Effector memory CD4-positive, alpha-beta T cell (primary cell): Measurements from ENCODE around the gene REPS1.

Experiments
- DNase-seq, 3 donors: peaks; one replicate each; pipeline ENCODE4 v3.0.0-alpha.2; 2020
- H3K27ac ChIP-seq: 2 replicates; pipeline ENCODE4 v1.7.0; 2013; ENCODE audit warnings: mild to moderate bottlenecking, low read length, moderate library complexity; ENCODE audit not compliant: insufficient read depth, poor library complexity, severe bottlenecking
- H3K27me3 ChIP-seq: replicated peaks from 2 replicates; pipeline ENCODE4 v1.7.0; 2013; ENCODE audit warnings: mild to moderate bottlenecking, low read length; ENCODE audit not compliant: insufficient read depth, control insufficient read depth, poor library complexity, severe bottlenecking
- H3K36me3 ChIP-seq: 2 replicates; pipeline ENCODE4 v1.7.0; 2013; ENCODE audit warnings: mild to moderate bottlenecking, low read length, moderate library complexity; ENCODE audit not compliant: control insufficient read depth, insufficient read depth
- H3K4me1 ChIP-seq: 2 replicates; pipeline ENCODE4 v1.7.0; 2013; ENCODE audit warnings: low read length, mild to moderate bottlenecking; ENCODE audit not compliant: control insufficient read depth, insufficient read depth, poor library complexity, severe bottlenecking
- H3K4me3 ChIP-seq: 2 replicates; pipeline ENCODE4 v1.7.0; 2013; ENCODE audit warnings: low read length, low read depth, mild to moderate bottlenecking; ENCODE audit not compliant: insufficient read depth, poor library complexity, severe bottlenecking
- H3K9me3 ChIP-seq: 2 replicates; pipeline ENCODE4 v1.7.0; 2013; ENCODE audit warnings: mild to moderate bottlenecking, low read length, moderate library complexity; ENCODE audit not compliant: control insufficient read depth

Gene REPS1

DNA sequence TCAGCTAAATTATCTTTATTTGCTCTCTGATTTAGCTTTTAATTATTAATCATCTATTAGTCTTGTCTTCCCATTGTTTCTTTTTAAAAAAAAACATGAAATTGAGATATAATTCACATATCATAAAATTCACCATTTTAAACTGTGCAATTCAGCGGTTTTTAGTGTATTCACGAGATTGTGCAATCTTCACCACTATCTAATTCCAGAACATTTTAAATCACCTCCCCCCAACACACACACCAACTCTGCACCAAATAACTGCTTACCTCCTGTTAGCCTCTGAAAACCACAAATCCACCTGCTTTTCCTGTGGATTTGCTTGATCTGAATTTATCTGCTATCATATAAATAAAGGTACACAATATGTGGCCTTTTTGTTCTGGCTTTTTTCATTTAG is 31.7 kb upstream of the REPS1 start:
- no peak overlapping the region for H3K27ac ChIP-seq
- H3K27me3 ChIP-seq: no peaks in the 10 kb centered on the region
- no peaks in the 10 kb centered on the region for H3K36me3 ChIP-seq
- H3K4me3 ChIP-seq: no peak overlapping the region
- H3K4me1 ChIP-seq: no peaks in the 10 kb centered on the region
- no peaks in the 10 kb centered on the region for H3K9me3 ChIP-seq
- no peak for DNase-seq

DNA sequence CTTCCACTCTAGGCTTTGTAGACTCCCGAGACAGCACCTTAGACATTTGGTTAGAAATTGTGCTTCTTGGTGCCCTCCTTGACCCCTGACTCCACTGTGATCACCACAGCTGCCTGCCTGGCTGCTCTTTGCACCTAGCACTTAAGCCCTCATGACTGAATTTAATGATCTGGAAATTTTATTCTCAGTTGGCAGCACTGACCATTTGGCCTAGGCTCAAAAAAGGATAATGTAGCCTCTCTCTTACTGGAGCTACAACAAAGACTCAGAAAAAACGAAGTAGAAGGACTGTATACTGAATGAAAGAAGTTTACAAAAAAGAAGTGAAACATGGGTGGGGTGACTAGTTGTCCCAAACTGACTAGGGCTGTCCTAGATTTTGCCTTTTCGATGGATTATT is 29.2 kb upstream of the REPS1 start:
- Histone ChIP-seq H3K36me3 (no peaks in the 10 kb centered on the region), H3K4me3 (no peak overlapping the region), H3K27ac (no peak overlapping the region), H3K27me3 (no peaks in the 10 kb centered on the region), H3K4me1 (no peaks in the 10 kb centered on the region), H3K9me3 (no peaks in the 10 kb centered on the region)
- no peak for DNase-seq

DNA sequence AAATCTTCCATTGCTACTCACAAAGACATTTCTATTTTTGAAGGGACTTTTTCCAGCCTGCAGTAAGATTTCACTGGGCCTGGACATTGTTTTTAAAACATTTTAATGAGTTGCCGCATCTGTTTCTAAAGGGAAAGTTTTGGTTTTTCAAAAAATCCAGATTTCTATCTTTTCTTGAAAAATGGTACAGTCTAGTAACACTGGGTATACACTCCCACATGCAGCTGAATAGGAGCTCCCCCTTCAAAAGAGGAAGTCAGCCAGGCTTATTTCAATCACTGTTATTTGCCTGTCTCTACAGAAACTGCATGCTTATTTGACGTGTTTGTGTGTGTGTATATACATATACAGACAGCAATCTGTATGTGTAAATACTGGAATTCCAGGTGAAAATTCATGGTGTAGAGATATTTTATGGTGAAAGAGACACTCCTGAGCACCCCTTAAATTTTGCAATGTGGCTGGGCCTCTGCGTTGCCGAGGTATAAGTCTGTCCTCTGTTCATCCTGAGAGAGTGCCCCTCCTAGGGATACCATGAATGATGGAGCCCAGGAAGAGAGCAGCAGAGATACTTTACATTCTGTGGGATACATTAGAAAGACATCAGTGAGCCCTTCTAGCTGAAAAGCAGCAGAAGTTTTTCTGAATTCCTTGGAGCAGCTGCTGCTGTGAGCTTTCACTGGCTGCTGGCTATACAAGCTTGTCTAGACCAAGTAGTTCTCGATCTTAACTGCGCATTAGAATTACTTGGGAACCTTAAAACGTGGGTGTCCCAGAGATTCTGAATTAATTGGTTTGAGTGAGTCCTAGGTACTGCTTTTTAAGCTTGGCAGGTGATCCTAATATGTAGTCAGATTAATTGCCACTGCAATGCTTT is 28.5 kb upstream of the REPS1 start:
- H3K27ac ChIP-seq: no peak overlapping the region
- no peaks in the 10 kb centered on the region for H3K27me3 ChIP-seq
- no peaks in the 10 kb centered on the region for H3K9me3 ChIP-seq
- no peaks in the 10 kb centered on the region for H3K36me3 ChIP-seq
- no peaks in the 10 kb centered on the region for H3K4me1 ChIP-seq
- DNase-seq: no peak
- H3K4me3 ChIP-seq: no peak overlapping the region

DNA sequence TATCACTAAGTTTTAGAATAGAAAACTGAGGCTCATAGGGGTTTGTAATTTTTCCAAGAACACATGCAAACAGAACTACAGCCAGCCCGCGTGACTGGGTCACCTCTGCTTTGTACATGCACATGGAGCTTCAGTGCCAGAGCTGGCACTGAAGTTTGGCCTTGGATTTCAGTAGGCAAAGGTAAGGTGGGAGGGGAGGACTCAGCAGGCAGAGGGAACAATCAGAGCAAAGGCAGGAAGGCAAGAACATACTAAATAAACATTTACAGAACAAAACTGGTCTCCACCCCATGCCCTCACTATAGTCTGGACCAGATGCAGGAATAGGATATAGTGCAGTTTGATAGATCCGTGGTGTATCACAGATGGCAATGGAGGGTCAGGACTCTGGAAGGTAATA is 26.9 kb upstream of the REPS1 start:
- H3K4me3 ChIP-seq: no peak overlapping the region
- no peak for DNase-seq
- no peaks in the 10 kb centered on the region for H3K9me3 ChIP-seq
- H3K36me3 ChIP-seq: no peaks in the 10 kb centered on the region
- H3K4me1 ChIP-seq: no peaks in the 10 kb centered on the region
- H3K27ac ChIP-seq: no peak overlapping the region
- H3K27me3 ChIP-seq: no peaks in the 10 kb centered on the region

DNA sequence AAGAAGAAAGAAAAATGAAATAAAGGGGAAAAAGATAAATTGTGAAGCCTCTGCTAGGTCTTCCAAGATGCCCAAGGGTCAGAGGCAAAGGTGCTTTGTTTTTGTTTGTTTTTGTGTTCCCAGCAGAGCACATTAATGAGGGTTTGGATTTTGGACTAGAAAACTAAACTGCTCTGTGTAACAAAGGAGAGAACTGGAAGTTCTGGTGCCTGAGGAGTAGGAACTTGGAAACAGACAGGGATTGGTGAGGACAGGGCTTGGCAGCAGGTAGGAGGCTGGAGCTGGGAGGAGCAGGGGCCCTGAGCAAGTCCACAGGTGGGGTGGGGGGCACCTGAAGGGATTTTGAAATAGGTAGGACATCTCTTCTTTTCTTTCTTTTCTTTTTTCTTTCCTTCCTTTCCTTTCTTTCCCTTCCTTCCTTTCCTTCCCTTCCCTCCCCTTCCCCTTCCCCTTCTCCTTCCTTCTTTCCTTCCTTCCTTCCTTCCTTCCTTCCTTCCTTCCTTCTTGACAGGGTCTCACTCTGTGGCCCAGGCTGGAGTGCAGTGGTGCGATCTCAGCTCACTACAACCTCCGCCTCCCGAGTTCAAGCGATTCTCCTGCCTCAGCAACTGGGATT is 25.2 kb upstream of the REPS1 start:
- no peak overlapping the region for H3K27ac ChIP-seq
- no peak overlapping the region for H3K4me3 ChIP-seq
- H3K36me3 ChIP-seq: no peaks in the 10 kb centered on the region
- DNase-seq: no peak
- no peaks in the 10 kb centered on the region for H3K4me1 ChIP-seq
- H3K27me3 ChIP-seq: no peaks in the 10 kb centered on the region
- H3K9me3 ChIP-seq: no peaks in the 10 kb centered on the region

DNA sequence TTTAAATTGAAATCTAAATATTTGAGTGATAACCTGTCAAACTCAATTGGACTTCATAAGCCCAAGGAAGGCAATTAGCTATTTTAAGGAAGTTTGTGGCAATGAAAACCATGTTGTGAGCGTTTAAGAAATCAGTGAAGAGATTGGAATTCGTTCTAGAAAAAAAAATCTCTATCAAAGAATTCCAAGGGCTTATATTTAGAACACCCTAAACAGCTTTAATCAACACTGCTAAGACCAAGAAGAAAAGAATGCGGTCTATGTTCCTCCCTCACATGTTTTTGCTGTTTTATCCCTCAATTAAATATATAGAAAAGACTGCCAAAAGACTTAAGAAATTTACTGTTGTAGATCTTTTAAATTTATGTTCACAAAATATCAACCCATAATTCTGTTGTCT is 23.9 kb upstream of the REPS1 start:
- Histone ChIP-seq H3K27ac (no peak overlapping the region), H3K4me1 (no peaks in the 10 kb centered on the region), H3K27me3 (no peaks in the 10 kb centered on the region), H3K4me3 (no peak overlapping the region), H3K9me3 (no peaks in the 10 kb centered on the region), H3K36me3 (no peaks in the 10 kb centered on the region)
- DNase-seq: no peak

DNA sequence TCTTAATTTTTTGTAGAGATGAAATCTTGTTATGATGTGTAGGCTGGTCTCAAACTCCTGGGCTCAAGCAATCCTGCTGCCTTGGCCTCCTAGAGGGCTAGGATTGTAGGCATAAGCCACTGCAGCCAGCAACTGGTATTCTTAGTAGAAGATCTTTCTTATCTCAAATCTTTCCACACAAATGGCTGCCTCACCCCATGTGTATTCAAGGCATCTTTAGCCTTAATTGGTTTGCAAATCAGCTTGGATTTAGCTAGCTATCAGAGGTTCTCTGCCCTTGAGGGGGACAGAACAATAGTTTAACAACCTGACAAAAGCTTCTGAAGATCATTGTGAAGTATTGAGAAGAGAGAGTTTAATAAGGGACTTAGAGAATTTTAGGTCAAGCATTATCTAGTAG is 22.6 kb upstream of the REPS1 start:
- Histone ChIP-seq H3K4me1 (no peaks in the 10 kb centered on the region), H3K27ac (no peak overlapping the region), H3K9me3 (no peaks in the 10 kb centered on the region), H3K27me3 (no peaks in the 10 kb centered on the region), H3K36me3 (no peaks in the 10 kb centered on the region), H3K4me3 (no peak overlapping the region)
- no peak for DNase-seq

DNA sequence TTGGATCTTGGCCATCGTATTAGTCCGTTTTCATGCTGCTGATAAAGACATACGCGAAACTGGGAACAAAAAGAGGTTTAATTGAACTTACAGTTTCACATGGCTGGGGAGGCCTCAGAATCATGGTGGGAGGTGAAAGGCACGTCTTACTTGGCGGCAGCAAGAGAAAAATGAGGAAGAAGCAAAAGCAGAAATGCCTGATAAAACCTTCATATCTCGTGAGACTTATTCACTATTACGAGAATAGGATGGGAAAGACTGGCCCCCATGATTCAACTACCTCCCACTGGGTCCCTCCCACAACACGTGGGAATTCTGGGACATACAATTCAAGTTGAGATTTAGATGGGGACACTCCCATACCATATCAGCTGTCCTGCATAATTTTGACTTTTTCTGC is 20.1 kb upstream of the REPS1 start:
- Histone ChIP-seq H3K4me1 (no peaks in the 10 kb centered on the region), H3K27me3 (no peaks in the 10 kb centered on the region), H3K36me3 (no peaks in the 10 kb centered on the region), H3K27ac (no peak overlapping the region), H3K9me3 (no peaks in the 10 kb centered on the region), H3K4me3 (no peak overlapping the region)
- DNase-seq: no peak

DNA sequence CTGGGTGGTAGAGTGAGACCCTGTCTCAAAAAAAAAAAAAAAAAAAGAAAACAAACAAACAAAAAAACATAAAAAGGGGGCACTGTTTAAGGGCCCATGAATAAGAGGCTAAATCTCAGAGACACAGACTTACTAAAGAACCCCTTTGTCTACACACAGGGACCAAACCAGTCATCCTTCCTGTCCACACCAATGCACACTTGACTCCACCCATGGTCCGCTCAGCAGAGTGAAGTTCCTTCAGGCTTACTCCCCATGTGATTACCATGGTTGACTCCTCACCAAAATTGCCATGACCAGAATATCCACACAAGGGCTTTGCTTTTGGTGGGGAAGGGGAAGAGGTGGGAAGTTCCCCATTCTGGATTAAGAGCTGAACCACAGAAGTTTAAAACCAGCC is 19.4 kb upstream of the REPS1 start:
- no peak for DNase-seq
- H3K4me3 ChIP-seq: no peak overlapping the region
- no peaks in the 10 kb centered on the region for H3K36me3 ChIP-seq
- no peaks in the 10 kb centered on the region for H3K27me3 ChIP-seq
- H3K27ac ChIP-seq: no peak overlapping the region
- H3K9me3 ChIP-seq: no peaks in the 10 kb centered on the region
- no peaks in the 10 kb centered on the region for H3K4me1 ChIP-seq

DNA sequence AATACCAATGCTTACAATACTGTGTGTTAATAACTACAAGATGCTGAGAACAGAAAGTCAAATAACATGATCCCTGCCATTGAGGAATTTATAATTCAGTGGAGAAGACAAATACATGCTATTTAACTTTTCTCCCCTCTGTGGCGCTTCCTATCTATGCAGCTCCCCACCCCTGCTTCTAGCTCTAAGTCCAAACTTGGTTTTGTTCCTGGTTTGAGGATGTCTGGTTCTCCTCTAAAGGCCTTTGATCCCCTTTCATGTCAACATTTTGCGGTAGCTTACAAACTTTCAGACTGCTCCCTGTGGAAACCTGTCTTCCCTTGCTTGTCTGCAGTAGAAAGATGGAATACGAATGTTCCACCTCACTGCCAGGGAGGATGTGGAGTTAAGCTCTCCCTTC is 18.4 kb upstream of the REPS1 start:
- H3K27me3 ChIP-seq: no peaks in the 10 kb centered on the region
- no peaks in the 10 kb centered on the region for H3K9me3 ChIP-seq
- no peak overlapping the region for H3K4me3 ChIP-seq
- no peak for DNase-seq
- no peaks in the 10 kb centered on the region for H3K4me1 ChIP-seq
- no peak overlapping the region for H3K27ac ChIP-seq
- no peaks in the 10 kb centered on the region for H3K36me3 ChIP-seq
